Testis (tissue), 3 donors: Measurements from ENCODE around the gene VWF. TPM values are rescaled to one million over a fixed set of nuclear protein-coding genes. Genes with fewer than 3 reads are reported as not detected.
"Not testable (repeated sequence)": the region's sequence is repeated elsewhere in the genome, so short reads cannot be mapped to it uniquely, and the experiment has no call there.

Experiments used
- DNase-seq: peaks from one replicate; pipeline ENCODE4 v3.0.0-alpha.2; 2019
- H3K27ac ChIP-seq, 2 donors: fragments of 200-600 bp; sonication (generic); one replicate each; pipeline ENCODE4 v1.5.1; 2019
- H3K27me3 ChIP-seq: fragments of 200-600 bp; sonication (generic); one replicate; pipeline ENCODE4 v1.5.1; 2019
- H3K36me3 ChIP-seq: fragments of 200-600 bp; sonication (generic); one replicate; pipeline ENCODE4 v1.5.1; 2017; ENCODE audit warnings: low read depth; ENCODE audit errors: missing control alignments
- H3K4me1 ChIP-seq: fragments of 200-600 bp; sonication (generic); one replicate; pipeline ENCODE4 v1.5.1; 2019
- H3K4me3 ChIP-seq, 2 donors: fragments of 200-600 bp; sonication (generic); one replicate each; pipeline ENCODE4 v1.5.1; 2017 to 2019
- H3K9me3 ChIP-seq: fragments of 200-600 bp; sonication (generic); one replicate; pipeline ENCODE4 v1.5.1; 2017
- CTCF ChIP-seq, 3 experiments: fragments of 450-650 bp in 2 of 3; fragments of 200-600 bp in 1 of 3; sonication (generic) in 1 of 3; IDR thresholded peaks; one replicate each; pipeline ENCODE4 v1.5.1; 2016 to 2019; ENCODE audit warnings: antibody characterized with exemption in 3 of 3, mild to moderate bottlenecking in 2 of 3, moderate library complexity in 1 of 3
- POLR2A ChIP-seq: fragments of 450-650 bp; IDR thresholded peaks from one replicate; pipeline ENCODE4 v1.6.1; 2017; ENCODE audit warnings: antibody characterized with exemption, mild to moderate bottlenecking, moderate library complexity
- WGBS, 2 donors: methylation state at CpG; one replicate each; pipeline ENCODE4 v1.1.5; 2018; 5-methylcytosine and 5-hydroxymethylcytosine counted together
- intact Hi-C: fragments of 100-400 bp; cut with DNase I; formaldehyde crosslinking; loops from one replicate; pipeline ENCODE4 v1.15.1; 2023; ENCODE audit warnings: low total_unique reads
- polyA plus RNA-seq: library from polyadenylated mRNA; stranded (reverse); fragments of 350-450 nt; fragmentation: Illumina TruSeq; extraction: RNeasy Lipid Tissue Mini Kit (QIAGEN cat#74804); gene quantifications from one replicate; pipeline ENCODE4 v1.2.3, GENCODE V29; 2014; ENCODE audit warnings: low read depth, low replicate concordance; ENCODE audit not compliant: insufficient read depth
- total RNA-seq, 2 donors: library from RNA; depleted of rRNA; stranded (reverse); fragments of >200 nt; gene quantifications; one replicate each; pipeline ENCODE4 v1.2.3, GENCODE V29; 2016

Gene VWF
- total and polyA plus RNA-seq, 3 donors from 2014 or later: 68.3 to 86.2 (median 83.7) TPM

- H3K36me3 ChIP-seq, H3K4me1 ChIP-seq, intact Hi-C loops, H3K27ac ChIP-seq, DNase-seq, H3K27me3 ChIP-seq, H3K9me3 ChIP-seq: not testable (repeated sequence)
- H3K4me3 ChIP-seq: peak overlapping the region in 1 of 2 donors; percentile 47
- 53 to 69% methylated on average over 14 to 48 of the region's 50 CpGs for WGBS, 2 donors
Measured at GRCh38 chr12:6159166-6160011, 34.9 kb upstream of the VWF start.

DNA sequence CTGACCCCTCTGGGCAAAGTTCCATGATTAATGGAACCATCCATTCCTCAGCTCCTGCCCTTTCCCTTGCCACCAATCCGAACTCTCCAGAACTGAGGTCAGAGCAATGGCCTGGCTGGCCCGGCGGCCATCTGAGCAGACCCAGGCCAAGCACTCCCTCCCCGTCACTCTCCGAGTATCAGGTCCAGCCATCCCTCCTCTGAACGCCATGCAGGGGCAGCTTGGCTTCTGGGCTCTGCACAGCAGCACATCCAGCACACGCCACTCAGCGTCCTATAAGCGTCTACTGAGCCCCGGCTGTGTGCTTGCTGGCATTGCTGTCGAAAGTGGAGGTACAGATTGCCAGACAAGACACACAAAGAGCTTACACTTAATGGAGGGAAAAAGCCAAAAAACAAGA, 34.3 kb upstream of the VWF start:
- H3K4me3 ChIP-seq: peak overlapping the region in 1 of 2 donors; percentile 47
- no peak for DNase-seq
- intact Hi-C loops: no loop called here
- peaks cover 6% of the 10 kb centered on the region for H3K4me1 ChIP-seq
- no peaks in the 10 kb centered on the region for H3K9me3 ChIP-seq
- H3K27ac ChIP-seq: no peak overlapping the region
- H3K27me3 ChIP-seq: no peaks in the 10 kb centered on the region
- TF ChIP-seq CTCF (IDR thresholded peaks at IDR 0.05) (no peak), POLR2A (no peak)
- 56 to 68% methylated on average over 11 of the region's 11 CpGs for WGBS, 2 donors
- no peaks in the 10 kb centered on the region for H3K36me3 ChIP-seq

GRCh38 chr12:6158255-6158654, 33.8 kb upstream of the VWF start:
- intact Hi-C loops: no loop called here
- WGBS, 2 donors: 33 to 37% methylated on average over 4 of the region's 4 CpGs
- Histone ChIP-seq H3K9me3 (no peaks in the 10 kb centered on the region), H3K4me1 (peaks cover 6% of the 10 kb centered on the region), H3K27ac (no peak overlapping the region), H3K4me3 (no peak overlapping the region), H3K27me3 (no peaks in the 10 kb centered on the region), H3K36me3 (no peaks in the 10 kb centered on the region)
- DNase-seq: no peak
- TF ChIP-seq CTCF (IDR thresholded peaks at IDR 0.05) (no peak), POLR2A (no peak)

- Histone ChIP-seq H3K27me3 (no peaks in the 10 kb centered on the region), H3K4me3 (no peak overlapping the region), H3K9me3 (no peaks in the 10 kb centered on the region), H3K27ac (no peak overlapping the region), H3K4me1 (peaks cover 6% of the 10 kb centered on the region), H3K36me3 (no peaks in the 10 kb centered on the region)
- no peak for DNase-seq
- TF ChIP-seq POLR2A: no peak
- TF ChIP-seq CTCF (IDR thresholded peaks at IDR 0.05): no peak
- 92 to 93% methylated on average over 4 of the region's 4 CpGs for WGBS, 2 donors
- intact Hi-C loops: no loop called here
Measured at GRCh38 chr12:6157482-6157881, 33.0 kb upstream of the VWF start.

DNA sequence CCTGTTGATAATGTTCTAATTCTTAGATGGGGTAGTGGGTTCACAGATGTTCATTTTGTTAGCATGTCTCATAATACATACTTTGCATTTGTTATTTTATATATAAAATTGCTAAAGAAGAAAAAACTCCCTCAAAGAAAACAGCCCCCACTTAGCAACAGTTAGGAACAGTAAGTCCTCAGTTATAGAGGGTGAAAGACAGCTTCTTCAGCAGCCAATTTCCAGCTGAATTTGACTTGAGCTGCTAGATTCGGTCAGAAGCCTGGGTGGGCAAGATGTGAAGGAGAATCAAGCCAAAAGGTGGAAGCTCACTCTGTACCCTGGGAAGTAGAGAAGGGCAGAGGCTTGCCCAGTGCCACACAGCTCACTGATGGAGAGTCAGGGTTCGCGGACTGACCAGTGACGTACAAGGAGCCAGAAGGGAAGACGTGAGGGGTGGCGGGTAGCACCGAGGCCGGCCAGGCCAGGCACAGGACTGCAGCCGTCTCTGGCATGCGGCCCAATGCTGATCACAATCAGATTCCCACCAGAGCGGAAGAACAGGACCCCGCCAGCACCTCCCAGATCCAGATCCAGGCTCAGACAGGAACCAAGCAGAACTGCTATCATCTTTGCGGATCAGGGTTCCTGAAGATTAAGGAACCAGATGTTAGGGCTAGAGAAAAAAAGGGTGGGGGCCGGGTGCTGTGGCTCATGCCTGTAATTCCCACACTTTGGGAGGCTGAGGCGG, 30.4 kb upstream of the VWF start:
- DNase-seq: peak; percentile 40

DNA sequence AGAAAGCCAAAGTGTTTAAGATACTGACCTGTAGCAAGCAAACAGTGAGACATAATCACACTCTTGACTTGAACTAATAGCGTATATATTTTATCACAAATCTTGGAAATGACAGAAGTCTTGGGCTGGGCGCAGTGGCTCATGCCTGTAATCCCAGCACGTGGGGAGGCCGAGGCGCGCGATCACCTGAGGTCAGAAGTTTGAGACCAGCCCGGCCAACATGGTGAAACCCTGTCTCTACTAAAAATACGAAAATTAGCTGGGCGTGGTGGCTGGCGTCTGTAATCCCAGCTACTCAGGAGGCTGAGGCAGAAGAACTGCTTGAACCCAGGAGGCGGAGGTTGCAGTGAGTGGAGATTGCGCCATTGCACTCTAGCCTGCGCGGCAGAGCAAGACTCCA, 24.3 kb upstream of the VWF start:
- H3K4me3 ChIP-seq, DNase-seq, H3K4me1 ChIP-seq, H3K36me3 ChIP-seq, H3K27me3 ChIP-seq, H3K27ac ChIP-seq, H3K9me3 ChIP-seq, intact Hi-C loops: not testable (repeated sequence)
- WGBS, 2 donors: 72 to 87% methylated on average over 12 to 15 of the region's 15 CpGs

More for the DNA sequence above, 30.4 kb upstream of the VWF start:
- Histone ChIP-seq H3K27me3 (no peaks in the 10 kb centered on the region), H3K4me3 (no peak overlapping the region), H3K27ac (peak overlapping the region in 1 of 2 donors; percentile 12), H3K9me3 (no peaks in the 10 kb centered on the region), H3K4me1 (no peaks in the 10 kb centered on the region), H3K36me3 (no peaks in the 10 kb centered on the region)
- intact Hi-C loops: no loop called here
- WGBS, 2 donors: 68 to 86% methylated on average over 14 to 15 of the region's 15 CpGs
- TF ChIP-seq POLR2A (no peak), CTCF (IDR thresholded peaks at IDR 0.05) (no peak)
